Suprapubic skin (tissue), 4 donors: Measurements from ENCODE around the gene COL18A1. TPM values are rescaled to one million over a fixed set of nuclear protein-coding genes. Genes with fewer than 3 reads are reported as not detected.

Experiments
- DNase-seq, 2 donors: peaks; one replicate each; pipeline ENCODE4 v3.0.0-alpha.2; 2019; ENCODE audit warnings: low spot score in 2 of 2
- H3K27ac ChIP-seq: fragments of 200-600 bp; sonication (generic); one replicate; pipeline ENCODE4 v1.5.1; 2019
- H3K27me3 ChIP-seq: fragments of 200-600 bp; sonication (generic); one replicate; pipeline ENCODE4 v1.5.1; 2019
- H3K36me3 ChIP-seq: fragments of 200-600 bp; sonication (generic); one replicate; pipeline ENCODE4 v1.5.1; 2019
- H3K4me1 ChIP-seq: fragments of 200-600 bp; sonication (generic); one replicate; pipeline ENCODE4 v1.5.1; 2019
- H3K4me3 ChIP-seq: fragments of 200-600 bp; sonication (generic); one replicate; pipeline ENCODE4 v1.5.1; 2019; ENCODE audit warnings: mild to moderate bottlenecking
- H3K9me3 ChIP-seq: fragments of 200-600 bp; sonication (generic); one replicate; pipeline ENCODE4 v1.5.1; 2019
- EP300 ChIP-seq: sonication (generic); formaldehyde crosslinking; IDR thresholded peaks from one replicate; pipeline ENCODE4 v1.6.1; 2017; ENCODE audit warnings: antibody characterized with exemption
- POLR2A ChIP-seq, 2 donors: fragments of 450-650 bp; IDR thresholded peaks; one replicate each; pipeline ENCODE4 v1.6.1; 2017; ENCODE audit warnings: antibody characterized with exemption in 2 of 2, mild to moderate bottlenecking in 2 of 2, moderate library complexity in 2 of 2
- POLR2AphosphoS5 ChIP-seq, 3 donors: sonication (generic); formaldehyde crosslinking; IDR thresholded peaks; one replicate each; pipeline ENCODE4 v1.6.1; 2017; ENCODE audit warnings: antibody characterized with exemption in 3 of 3
- WGBS: methylation state at CpG from one replicate; pipeline ENCODE4 v1.1.5; 2018; 5-methylcytosine and 5-hydroxymethylcytosine counted together
- total RNA-seq, 4 donors: library from RNA; depleted of rRNA; stranded (reverse); fragments of >200 nt; gene quantifications; one replicate each; pipeline ENCODE4 v1.1.0, GENCODE V29; 2016
- TF ChIP-seq, protein P1 (sequence below), 2 donors: fragments of 200-600 bp in 1 of 2; fragments of 450-650 bp in 1 of 2; sonication (generic) in 1 of 2; IDR thresholded peaks; one replicate each; pipeline ENCODE4 v1.5.1; 2016 to 2019; ENCODE audit warnings: antibody characterized with exemption in 2 of 2, mild to moderate bottlenecking in 1 of 2, moderate library complexity in 1 of 2

The COL18A1 gene
- total RNA-seq, 4 donors from 2014 or later: 71.9 to 157 (median 101) TPM

DNA sequence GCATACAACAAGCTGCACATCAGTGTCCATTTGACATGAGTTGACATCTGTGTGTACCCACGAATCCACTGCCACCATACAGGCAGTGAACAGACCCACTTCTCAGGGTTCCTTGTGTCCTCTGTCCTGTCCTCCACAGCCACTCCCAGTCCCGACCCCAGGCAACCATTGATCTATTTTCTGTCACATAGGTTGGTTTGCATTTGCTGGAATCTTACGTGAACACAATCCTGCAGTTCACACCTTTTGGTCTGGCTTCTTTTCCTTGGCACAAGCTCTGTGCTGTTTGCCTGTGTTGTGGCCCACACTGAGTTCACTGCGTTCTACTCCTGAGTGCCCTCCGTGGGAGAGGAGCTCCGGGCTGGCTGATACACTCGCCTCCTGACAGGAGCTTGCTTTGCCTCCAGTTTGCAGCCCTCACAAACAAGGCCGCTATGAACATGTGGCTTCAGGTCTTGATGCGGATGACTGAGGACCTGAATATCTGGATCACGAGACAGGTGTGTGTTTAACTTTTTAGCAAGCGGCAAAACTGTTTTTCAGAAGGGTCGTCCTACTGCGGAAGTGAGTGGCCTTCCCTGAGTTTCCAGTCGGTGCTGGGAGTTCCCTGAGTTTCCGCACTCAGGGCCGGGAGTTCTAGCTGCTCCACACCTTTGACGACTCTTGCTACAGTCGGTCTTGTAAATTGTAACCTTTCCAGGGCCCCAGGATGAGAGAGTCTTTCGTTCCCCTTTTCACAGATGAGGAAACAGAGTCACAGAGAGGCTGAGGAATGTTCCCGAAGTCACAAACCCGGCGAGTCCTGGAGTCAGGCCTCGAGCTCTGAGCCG is 13.0 kb upstream of the COL18A1 start:
- Histone ChIP-seq H3K36me3 (no peaks in the 10 kb centered on the region), H3K4me3 (no peak overlapping the region), H3K27ac (no peak overlapping the region), H3K9me3 (no peaks in the 10 kb centered on the region), H3K4me1 (peaks cover 6% of the 10 kb centered on the region), H3K27me3 (peaks cover 2% of the 10 kb centered on the region)
- 92% methylated on average over 21 of the region's 24 CpGs for WGBS
- no peak for TF ChIP-seq POLR2AphosphoS5 (IDR thresholded peaks at IDR 0.05)
- no peak for TF ChIP-seq POLR2A (IDR thresholded peaks at IDR 0.05)
- TF ChIP-seq EP300: no peak
- TF ChIP-seq, protein P1, sequence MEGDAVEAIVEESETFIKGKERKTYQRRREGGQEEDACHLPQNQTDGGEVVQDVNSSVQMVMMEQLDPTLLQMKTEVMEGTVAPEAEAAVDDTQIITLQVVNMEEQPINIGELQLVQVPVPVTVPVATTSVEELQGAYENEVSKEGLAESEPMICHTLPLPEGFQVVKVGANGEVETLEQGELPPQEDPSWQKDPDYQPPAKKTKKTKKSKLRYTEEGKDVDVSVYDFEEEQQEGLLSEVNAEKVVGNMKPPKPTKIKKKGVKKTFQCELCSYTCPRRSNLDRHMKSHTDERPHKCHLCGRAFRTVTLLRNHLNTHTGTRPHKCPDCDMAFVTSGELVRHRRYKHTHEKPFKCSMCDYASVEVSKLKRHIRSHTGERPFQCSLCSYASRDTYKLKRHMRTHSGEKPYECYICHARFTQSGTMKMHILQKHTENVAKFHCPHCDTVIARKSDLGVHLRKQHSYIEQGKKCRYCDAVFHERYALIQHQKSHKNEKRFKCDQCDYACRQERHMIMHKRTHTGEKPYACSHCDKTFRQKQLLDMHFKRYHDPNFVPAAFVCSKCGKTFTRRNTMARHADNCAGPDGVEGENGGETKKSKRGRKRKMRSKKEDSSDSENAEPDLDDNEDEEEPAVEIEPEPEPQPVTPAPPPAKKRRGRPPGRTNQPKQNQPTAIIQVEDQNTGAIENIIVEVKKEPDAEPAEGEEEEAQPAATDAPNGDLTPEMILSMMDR (IDR thresholded peaks at IDR 0.05): no peak
- peak in 1 of 2 donors; percentile 36 for DNase-seq

DNA sequence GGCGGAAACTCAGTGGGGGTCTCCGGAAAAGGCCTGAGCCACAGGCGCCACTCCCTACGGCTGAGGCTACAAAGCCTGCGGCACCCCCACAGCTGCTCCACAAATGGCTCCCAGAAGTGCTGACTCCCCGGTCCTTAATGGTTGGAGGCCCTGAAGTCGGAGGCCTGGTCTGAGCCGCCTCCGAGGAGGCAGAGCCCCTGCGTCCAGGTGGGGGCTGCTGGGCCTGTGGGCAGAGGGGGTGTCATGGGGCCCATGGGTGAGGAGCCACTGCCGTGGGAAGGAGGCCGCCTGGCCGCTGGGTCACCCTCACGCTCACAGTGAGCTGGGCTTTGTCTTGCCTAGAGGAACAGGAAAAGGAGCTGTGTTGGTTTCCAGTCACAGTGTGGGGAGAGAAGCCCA is 12.4 kb upstream of the COL18A1 start:
- peak in 1 of 2 donors; percentile 45 for DNase-seq
- no peak for TF ChIP-seq POLR2AphosphoS5 (IDR thresholded peaks at IDR 0.05)
- no peak for TF ChIP-seq EP300
- TF ChIP-seq, protein P1 (IDR thresholded peaks at IDR 0.05): no peak
- TF ChIP-seq POLR2A (IDR thresholded peaks at IDR 0.05): no peak
- H3K27ac ChIP-seq: no peak overlapping the region
- no peaks in the 10 kb centered on the region for H3K4me1 ChIP-seq
- 92% methylated on average over 13 of the region's 14 CpGs for WGBS
- H3K27me3 ChIP-seq: peaks cover 2% of the 10 kb centered on the region
- H3K36me3 ChIP-seq: no peaks in the 10 kb centered on the region
- H3K4me3 ChIP-seq: no peak overlapping the region
- no peaks in the 10 kb centered on the region for H3K9me3 ChIP-seq

GRCh38 chr21:45393021-45393420 is 11.9 kb upstream of the COL18A1 start:
- H3K27ac ChIP-seq: no peak overlapping the region
- no peaks in the 10 kb centered on the region for H3K4me1 ChIP-seq
- H3K4me3 ChIP-seq: no peak overlapping the region
- H3K27me3 ChIP-seq: peaks cover 2% of the 10 kb centered on the region
- 91% methylated on average over 15 of the region's 26 CpGs for WGBS
- H3K36me3 ChIP-seq: no peaks in the 10 kb centered on the region
- H3K9me3 ChIP-seq: no peaks in the 10 kb centered on the region
- peak in 1 of 2 donors; percentile 50 for DNase-seq
- TF ChIP-seq, protein P1 (IDR thresholded peaks at IDR 0.05): no peak
- TF ChIP-seq POLR2A (IDR thresholded peaks at IDR 0.05): no peak
- no peak for TF ChIP-seq EP300
- TF ChIP-seq POLR2AphosphoS5 (IDR thresholded peaks at IDR 0.05): no peak

DNA sequence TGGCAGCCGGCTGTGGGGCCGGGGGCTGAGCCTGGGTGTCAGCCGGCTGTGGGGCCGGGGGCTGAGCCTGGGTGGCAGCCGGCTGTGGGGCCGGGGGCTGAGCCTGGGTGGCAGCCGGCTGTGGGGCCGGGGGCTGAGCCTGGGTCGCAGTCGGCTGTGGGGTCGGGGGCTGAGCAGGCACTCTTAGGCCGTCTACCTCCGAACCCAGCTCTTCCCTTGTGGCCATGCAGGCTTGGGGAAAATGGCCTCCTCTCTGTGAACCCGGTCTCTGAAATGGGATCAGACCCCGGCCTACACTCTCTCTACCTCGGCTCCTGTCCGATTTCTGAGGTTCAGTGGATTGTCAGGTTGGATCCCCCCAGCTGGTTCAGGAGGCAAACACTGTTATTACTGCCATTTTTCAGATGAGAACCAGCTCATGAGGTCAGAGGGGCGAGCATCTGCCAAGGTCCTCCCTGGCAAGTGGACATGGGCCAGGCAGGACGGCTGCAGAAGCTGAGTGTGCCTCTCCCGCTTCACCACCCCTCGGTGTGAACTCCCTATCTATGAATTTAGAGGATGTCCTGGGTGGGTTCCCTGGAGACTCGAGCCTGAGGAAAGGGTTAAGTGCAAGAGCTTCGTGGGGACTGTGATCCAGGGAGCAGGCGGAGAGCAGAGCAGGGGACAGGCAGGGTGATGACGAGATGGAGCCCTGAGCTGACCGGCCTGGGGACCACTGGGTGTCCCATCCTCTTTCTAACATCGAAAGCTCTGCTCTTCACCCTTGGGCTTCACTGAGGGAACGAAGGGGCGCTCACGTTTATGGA is 10.9 kb upstream of the COL18A1 start:
- DNase-seq: peak in 1 of 2 donors; percentile 47
- no peaks in the 10 kb centered on the region for H3K9me3 ChIP-seq
- H3K36me3 ChIP-seq: no peaks in the 10 kb centered on the region
- 88% methylated on average over 11 of the region's 30 CpGs for WGBS
- H3K27ac ChIP-seq: no peak overlapping the region
- H3K4me3 ChIP-seq: no peak overlapping the region
- peaks cover 2% of the 10 kb centered on the region for H3K27me3 ChIP-seq
- no peak for TF ChIP-seq POLR2A (IDR thresholded peaks at IDR 0.05)
- no peaks in the 10 kb centered on the region for H3K4me1 ChIP-seq

DNA sequence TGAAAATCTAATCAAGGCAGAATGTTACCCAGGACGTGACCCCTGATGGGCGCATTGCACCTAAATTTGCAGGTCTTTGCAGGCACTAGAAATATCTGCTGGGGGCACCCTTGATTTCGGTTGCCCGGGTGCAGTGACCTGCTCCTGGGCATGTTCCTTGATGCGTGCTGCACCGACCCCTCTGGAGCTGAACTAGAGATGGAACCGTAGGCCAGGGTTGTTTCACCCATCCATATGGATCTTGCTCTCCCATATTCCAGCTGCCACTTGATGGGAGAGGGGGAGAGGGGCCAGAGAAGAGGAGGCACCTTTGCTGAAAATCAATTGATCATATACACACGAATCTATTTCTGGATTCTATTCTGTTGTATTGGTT is 8.4 kb upstream of the COL18A1 start:
- peak in 1 of 2 donors; percentile 28 for DNase-seq
- Histone ChIP-seq H3K9me3 (no peaks in the 10 kb centered on the region), H3K27ac (no peak overlapping the region), H3K27me3 (no peaks in the 10 kb centered on the region), H3K4me1 (no peaks in the 10 kb centered on the region), H3K36me3 (no peaks in the 10 kb centered on the region), H3K4me3 (no peak overlapping the region)
- WGBS: 86% methylated on average over 8 of the region's 8 CpGs
- TF ChIP-seq EP300 (no peak), POLR2A (IDR thresholded peaks at IDR 0.05) (no peak), POLR2AphosphoS5 (IDR thresholded peaks at IDR 0.05) (no peak)
- TF ChIP-seq, protein P1 (IDR thresholded peaks at IDR 0.05): no peak
